Cardiac fibroblast (primary cell): ENCODE results near the gene EIF3CL.
"Not testable (repeated sequence)": the region's sequence is repeated elsewhere in the genome, so short reads cannot be mapped to it uniquely, and the experiment has no call there.

Source experiments
- DNase-seq, 2 donors: peaks; one replicate each; pipeline versions ENCODE4 v3.0.0 to v3.0.0-alpha.2; 2010; ENCODE audit warnings: low read depth in 2 of 2
- H3K4me3 ChIP-seq, 2 donors: replicated peaks in 1 of 2; 1 replicate in 1 of 2; 2 replicates in 1 of 2; pipeline ENCODE4 v1.5.1; 2011; ENCODE audit warnings: low read depth in 2 of 2, low read length in 2 of 2, mild to moderate bottlenecking in 2 of 2, moderate library complexity in 1 of 2

Gene EIF3CL

DNA sequence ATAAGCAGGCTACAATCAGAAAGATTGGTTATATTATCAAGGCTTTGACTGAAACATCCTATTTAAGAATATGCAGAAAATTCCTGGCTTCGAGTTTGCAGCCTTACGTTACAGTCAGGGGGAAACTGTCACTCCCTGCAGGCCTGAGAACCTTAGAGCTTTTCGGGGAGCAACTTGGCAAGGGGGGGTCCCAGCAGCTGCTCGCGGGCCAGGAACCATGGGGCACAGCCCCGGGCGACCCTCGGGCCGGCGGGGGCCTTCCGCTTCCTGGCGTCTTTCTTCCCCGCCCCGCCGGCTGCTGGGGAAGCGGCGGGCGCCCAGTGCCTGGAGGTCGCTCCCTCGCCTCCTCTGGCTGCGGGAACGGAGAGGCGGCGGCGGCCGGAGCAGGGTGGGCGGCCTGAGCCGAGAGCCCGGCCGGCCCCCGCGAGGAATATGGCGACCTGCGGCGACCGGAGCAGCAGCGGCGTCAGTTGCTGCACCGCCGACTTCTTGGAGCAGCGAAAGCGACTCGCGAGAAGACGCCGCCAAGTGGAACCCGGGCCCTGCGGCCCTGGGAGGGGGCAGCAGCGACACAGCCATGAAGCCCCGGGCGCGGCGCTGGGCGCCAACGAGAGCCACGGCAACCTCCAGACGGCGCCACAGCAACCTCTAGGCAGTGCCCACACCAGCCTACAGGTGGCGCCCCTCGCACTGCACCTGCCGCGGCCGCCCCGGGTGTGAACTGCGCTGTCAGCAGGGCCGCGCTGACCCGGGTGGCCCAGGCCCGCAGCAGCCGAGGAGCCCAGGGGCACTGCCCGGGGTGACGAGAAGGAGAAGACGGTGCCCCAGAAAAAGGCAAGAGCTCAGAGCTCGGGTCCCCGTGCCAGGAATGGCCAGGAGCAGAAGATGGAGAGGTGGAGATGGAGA lies 39.1 kb downstream of the EIF3CL start:
- not testable (repeated sequence) for DNase-seq

DNA sequence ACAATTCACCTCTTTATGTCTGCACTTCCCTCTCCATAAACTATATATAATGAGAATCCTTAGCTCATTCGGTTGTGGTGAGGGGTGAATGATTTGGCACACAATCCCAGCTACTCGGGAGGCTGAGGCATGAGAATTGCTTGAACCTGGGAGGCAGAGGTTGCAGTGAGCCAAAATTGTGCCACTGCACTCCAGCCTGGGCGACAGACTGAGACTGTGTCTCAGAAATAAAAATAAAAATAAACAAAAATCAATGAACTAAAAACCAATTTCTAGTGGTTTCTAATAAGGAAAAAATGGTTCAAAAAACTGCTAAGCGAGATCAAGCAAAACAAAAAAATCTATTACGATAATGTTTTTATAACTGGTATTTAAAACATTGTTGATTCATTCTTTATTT lies 40.2 kb downstream of the EIF3CL start, which contains the start of gene NPIPB6:
Gene NPIPB6, minus strand, starts transcription at position 101 of the 400 bp plus-strand sequence. CDS start 686 bp downstream, outside the sequence.
- DNase-seq: not testable (repeated sequence)

More for the DNA sequence above, 39.1 kb downstream of the EIF3CL start:
- not testable (repeated sequence) for H3K4me3 ChIP-seq

GRCh38 chr16:28362600-28362999 lies 41.0 kb downstream of the EIF3CL start:
- not testable (repeated sequence) for DNase-seq, H3K4me3 ChIP-seq

More for the DNA sequence above, 40.2 kb downstream of the EIF3CL start, which contains the start of gene NPIPB6:
- not testable (repeated sequence) for H3K4me3 ChIP-seq

DNA sequence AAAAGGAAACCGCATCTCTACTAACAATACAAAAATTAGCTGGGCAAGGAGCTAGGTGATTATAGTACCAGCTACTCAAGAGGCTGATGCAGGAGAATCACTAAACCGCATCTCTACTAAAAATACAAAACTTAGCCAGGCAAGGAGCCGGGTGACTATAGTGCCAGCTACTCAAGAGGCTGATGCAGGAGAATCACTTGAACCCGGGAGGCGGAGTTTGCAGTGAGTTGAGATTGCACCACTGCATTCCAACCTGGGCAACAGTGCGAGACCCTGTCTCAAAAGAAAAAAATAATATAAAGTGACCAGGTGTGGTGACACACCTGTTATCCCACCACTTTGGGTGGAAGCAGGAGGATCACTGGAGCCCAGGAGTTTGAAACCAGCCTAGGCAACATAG lies 65.4 kb downstream of the EIF3CL start:
- DNase-seq, H3K4me3 ChIP-seq: not testable (repeated sequence)

- DNase-seq: not testable (repeated sequence)
These were observed 66.5 kb downstream of the EIF3CL start for GRCh38 chr16:28336940-28337710.

DNA sequence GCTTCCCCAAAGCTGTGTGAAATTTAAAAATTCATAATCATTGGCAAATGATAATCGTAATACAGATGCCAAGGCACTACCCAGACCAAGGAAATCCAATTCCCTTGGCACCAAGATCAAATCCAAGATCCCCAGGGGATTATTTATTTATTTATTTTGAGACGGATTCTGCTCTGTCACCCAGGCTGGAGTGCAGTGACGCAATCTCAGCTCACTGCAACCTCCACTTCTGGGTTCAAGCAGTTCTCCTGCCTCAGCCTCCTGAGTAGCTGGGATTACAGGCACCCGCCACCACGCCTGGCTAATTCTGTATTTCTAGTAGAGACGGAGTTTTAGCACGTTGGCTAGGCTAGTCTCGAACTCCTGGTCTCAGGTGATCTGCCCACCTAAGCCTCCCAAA lies 68.0 kb downstream of the EIF3CL start:
- not testable (repeated sequence) for H3K4me3 ChIP-seq, DNase-seq

More at GRCh38 chr16:28336940-28337710, 66.5 kb downstream of the EIF3CL start:
- H3K4me3 ChIP-seq: not testable (repeated sequence)

GRCh38 chr16:28332632-28333031 lies 71.0 kb downstream of the EIF3CL start:
- not testable (repeated sequence) for DNase-seq, H3K4me3 ChIP-seq

DNA sequence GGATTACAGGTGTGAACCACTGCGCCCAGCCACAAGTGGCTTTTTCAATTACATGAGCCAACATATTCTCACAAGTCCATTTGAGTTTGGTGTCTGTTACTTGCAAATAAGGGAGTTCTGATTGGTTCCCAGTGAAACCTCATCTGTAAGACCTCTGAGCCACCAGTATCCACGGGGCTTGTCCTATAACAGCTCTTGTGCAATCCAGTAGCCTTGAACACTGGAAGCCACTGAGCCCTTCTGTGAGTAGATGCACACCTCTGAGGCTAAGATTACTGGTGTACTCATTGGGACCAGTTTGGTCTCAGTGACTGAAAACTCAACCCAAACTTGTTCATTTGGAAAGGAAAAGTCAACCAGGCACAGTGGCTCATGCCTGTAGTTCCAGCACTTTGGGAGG lies 72.7 kb downstream of the EIF3CL start:
- not testable (repeated sequence) for DNase-seq, H3K4me3 ChIP-seq

DNA sequence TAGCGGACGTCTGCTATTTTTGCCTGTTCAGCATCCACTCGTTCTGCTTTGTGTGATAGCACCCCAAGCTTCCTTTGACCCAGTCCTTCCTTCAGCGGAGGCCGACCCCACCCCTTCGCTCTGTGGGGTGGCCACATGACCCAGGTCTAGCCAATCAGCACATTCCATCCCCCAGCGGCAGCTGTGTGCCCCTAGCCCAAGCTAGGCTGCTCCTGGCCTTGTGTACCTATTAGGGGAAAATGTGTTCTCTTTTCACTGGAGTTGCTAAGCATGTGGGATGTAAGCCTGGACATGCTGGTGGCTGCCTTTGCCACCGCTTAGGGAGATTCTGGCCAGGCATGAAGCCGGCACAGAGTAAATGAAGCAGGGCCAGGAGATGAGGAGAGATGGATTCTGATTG lies 73.4 kb downstream of the EIF3CL start:
- not testable (repeated sequence) for DNase-seq, H3K4me3 ChIP-seq
